HEK293T (cell line): ENCODE results near the gene LCK.
"Not testable (repeated sequence)": the region's sequence is repeated elsewhere in the genome, so short reads cannot be mapped to it uniquely, and the experiment has no call there.

Experiments
- CTCF ChIA-PET: fragments of 350-600 bp; formaldehyde crosslinking; extraction: SDS; loops from one replicate; lab custom pipeline; 2021; ENCODE audit warnings: antibody characterized with exemption, inconsistent platforms; lab: Yijun Ruan, JAX
- POLR2A ChIA-PET: fragments of 350-600 bp; formaldehyde crosslinking; extraction: SDS; loops from one replicate; lab custom pipeline; 2020; ENCODE audit warnings: antibody characterized with exemption, inconsistent platforms; lab: Yijun Ruan, JAX
- DNase-seq: peaks from one replicate; pipeline ENCODE4 v3.0.0; 2012; ENCODE audit warnings: mixed read lengths; ENCODE audit errors: extremely low spot score
- ARNT ChIP-seq: fragments of 450-650 bp; IDR thresholded peaks from 2 replicates; pipeline ENCODE4 v1.6.1; 2017; ENCODE audit warnings: mild to moderate bottlenecking
- BHLHE40 ChIP-seq: fragments of 450-650 bp; IDR thresholded peaks from 2 replicates; pipeline ENCODE4 v1.6.1; 2016; ENCODE audit warnings: mild to moderate bottlenecking, moderate library complexity, borderline replicate concordance
- CTBP1 ChIP-seq: fragments of 450-650 bp; IDR thresholded peaks from 2 replicates; pipeline ENCODE4 v1.6.1; 2016; ENCODE audit warnings: borderline replicate concordance
- ELF4 ChIP-seq: fragments of 450-650 bp; IDR thresholded peaks from 2 replicates; pipeline ENCODE4 v1.6.1; 2017; ENCODE audit warnings: antibody characterized with exemption
- FOXA1 ChIP-seq: fragments of 450-650 bp; IDR thresholded peaks from 2 replicates; pipeline ENCODE4 v1.6.1; 2016; ENCODE audit warnings: mild to moderate bottlenecking
- FOXK2 ChIP-seq: fragments of 450-650 bp; IDR thresholded peaks from 2 replicates; pipeline ENCODE4 v1.6.1; 2016; ENCODE audit warnings: mild to moderate bottlenecking
- FOXM1 ChIP-seq: fragments of 450-650 bp; IDR thresholded peaks from 2 replicates; pipeline ENCODE4 v1.6.1; 2017; ENCODE audit warnings: mild to moderate bottlenecking, borderline replicate concordance
- HDGF ChIP-seq: fragments of 450-650 bp; IDR thresholded peaks from 2 replicates; pipeline ENCODE4 v1.6.1; 2017; ENCODE audit warnings: antibody characterized with exemption, borderline replicate concordance
- L3MBTL2 ChIP-seq: fragments of 450-650 bp; conservative IDR thresholded peaks from 2 replicates; pipeline ENCODE4 v1.6.1; 2016; ENCODE audit warnings: mild to moderate bottlenecking
- LEF1 ChIP-seq: fragments of 450-650 bp; IDR thresholded peaks from 2 replicates; pipeline ENCODE4 v1.6.1; 2017; ENCODE audit warnings: mild to moderate bottlenecking, borderline replicate concordance
- NFRKB ChIP-seq: fragments of 450-650 bp; IDR thresholded peaks from 2 replicates; pipeline ENCODE4 v1.6.1; 2016; ENCODE audit warnings: mild to moderate bottlenecking, moderate library complexity
- SP1 ChIP-seq: fragments of 450-650 bp; IDR thresholded peaks from 2 replicates; pipeline ENCODE4 v1.6.1; 2017
- SUZ12 ChIP-seq: fragments of 450-650 bp; IDR thresholded peaks from 2 replicates; pipeline ENCODE4 v1.6.1; 2016; ENCODE audit warnings: mild to moderate bottlenecking
- TARDBP ChIP-seq: fragments of 450-650 bp; IDR thresholded peaks from 2 replicates; pipeline ENCODE4 v1.6.1; 2016
- TF ChIP-seq, protein P1 (sequence below): fragments of 450-650 bp; IDR thresholded peaks from 2 replicates; pipeline ENCODE4 v1.6.1; 2016

LCK gene

DNA sequence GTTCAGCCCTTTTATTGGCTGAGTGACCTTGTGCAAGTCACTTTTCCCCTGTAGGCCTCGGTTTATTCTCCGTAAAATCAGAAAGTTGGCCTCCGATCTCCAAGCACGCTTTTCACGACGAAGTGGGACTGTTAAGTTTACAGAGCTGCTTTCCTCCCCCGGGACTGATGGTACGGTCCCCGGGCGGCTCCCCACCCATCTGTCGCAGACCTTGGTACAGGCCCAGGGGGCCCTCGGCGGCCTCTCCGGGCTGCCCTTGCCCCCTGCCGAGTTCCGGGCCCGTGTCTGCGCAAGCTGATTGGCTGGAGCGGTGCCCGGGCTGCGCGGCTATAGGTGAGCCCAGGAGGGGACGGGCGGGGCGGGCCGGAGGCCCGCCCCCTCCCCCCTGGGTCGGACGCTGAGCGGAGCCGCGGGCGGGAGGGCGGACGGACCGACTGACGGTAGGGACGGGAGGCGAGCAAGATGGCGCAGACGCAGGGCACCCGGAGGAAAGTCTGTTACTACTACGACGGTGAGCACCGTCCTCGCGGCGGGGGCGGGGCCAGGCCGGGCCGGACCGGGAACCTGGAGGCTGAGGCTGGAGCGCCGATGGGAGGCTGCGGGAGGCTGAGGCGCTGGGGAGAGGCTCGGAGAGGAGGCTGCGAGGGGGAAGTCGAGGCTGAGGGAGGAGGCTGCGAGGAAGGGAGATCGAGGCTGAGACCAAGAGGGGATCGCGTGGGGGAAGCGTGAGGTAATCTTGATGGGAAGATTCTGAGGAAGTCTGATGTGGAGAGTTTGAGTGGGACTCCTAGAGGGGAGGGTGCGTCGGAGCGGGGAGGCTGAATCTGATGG is 40.9 kb downstream of the LCK start, which contains the start of gene HDAC1:
Gene HDAC1, plus strand, starts transcription at position 376 of the 831 bp plus-strand sequence. Its CDS starts 87 bp downstream, at position 463.
- no peak for TF ChIP-seq SP1
- peak; percentile 52; the same call in 1 of the 2 replicates for TF ChIP-seq CTBP1
- TF ChIP-seq TARDBP: no peak
- peak; percentile 93 for TF ChIP-seq L3MBTL2
- TF ChIP-seq, protein P1, sequence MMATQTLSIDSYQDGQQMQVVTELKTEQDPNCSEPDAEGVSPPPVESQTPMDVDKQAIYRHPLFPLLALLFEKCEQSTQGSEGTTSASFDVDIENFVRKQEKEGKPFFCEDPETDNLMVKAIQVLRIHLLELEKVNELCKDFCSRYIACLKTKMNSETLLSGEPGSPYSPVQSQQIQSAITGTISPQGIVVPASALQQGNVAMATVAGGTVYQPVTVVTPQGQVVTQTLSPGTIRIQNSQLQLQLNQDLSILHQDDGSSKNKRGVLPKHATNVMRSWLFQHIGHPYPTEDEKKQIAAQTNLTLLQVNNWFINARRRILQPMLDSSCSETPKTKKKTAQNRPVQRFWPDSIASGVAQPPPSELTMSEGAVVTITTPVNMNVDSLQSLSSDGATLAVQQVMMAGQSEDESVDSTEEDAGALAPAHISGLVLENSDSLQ: no peak
- TF ChIP-seq SUZ12: no peak
- TF ChIP-seq BHLHE40: peak; percentile 71; the same call in 1 of the 2 replicates
- TF ChIP-seq FOXA1: no peak
- TF ChIP-seq HDGF: no peak
- CTCF ChIA-PET: interaction anchor here (1.6 kb wide), 1 partner anchor 61 kb away, joined by 3 read pairs; no protein-coding TSS in a partner anchor
- DNase-seq: peak; percentile 100
- POLR2A ChIA-PET: interaction anchor here (0.6 to 2.8 kb wide), 15 partner anchors 8 to 184 kb away, joined by 3 to 9 read pairs (median 4); partner anchors contain the start of genes BSDC1, KPNA6 and MARCKSL1

DNA sequence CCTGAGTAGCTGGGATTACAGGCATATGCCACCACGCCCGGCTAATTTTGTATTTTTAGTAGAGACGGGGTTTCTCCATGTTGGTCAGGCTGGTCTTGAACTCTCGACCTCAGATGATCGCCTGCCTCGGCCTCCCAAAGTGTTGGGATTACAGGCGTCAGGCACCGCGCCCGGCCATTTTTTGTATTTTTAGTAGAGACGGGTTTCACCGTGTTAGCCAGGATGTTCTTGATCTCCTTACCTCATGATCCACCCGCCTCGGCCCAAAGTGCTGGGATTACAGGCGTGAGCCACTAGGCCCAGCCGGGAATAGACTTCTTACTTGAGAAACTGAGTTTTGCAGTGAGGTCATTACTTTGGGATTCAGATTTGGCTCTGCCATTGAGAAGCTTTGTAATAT is 47.1 kb downstream of the LCK start:
- CTCF ChIA-PET: interaction anchor here (0.7 kb wide), 1 partner anchor 30 kb away, joined by 3 read pairs; no protein-coding TSS in a partner anchor
- DNase-seq, POLR2A ChIA-PET: not testable (repeated sequence)

DNA sequence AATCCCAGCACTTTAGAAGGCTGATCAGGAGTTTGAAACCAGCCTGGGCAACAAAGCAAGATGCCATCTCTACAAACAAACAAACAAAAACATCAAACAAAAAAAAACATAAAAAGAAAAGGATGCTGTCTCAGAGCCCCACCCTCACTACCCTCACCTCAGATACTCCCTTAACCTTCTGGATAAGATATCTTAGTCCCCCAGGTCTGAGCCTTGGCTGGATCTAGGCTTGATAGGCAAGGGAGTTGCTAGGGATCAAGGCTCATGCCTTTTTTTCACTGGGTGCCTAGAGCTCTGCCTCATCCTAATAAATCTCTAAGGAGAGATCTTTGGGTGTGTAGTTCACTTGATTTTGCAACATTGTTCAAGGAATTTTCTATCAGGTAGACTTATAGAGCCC is 48.3 kb downstream of the LCK start:
- CTCF ChIA-PET: no interaction called here
- TF ChIP-seq TARDBP (no peak), NFRKB (no peak), FOXM1 (no peak), LEF1 (no peak)
- no peak for DNase-seq
- POLR2A ChIA-PET: no interaction called here

GRCh38 chr1:32303358-32303757 is 52.3 kb downstream of the LCK start:
- ChIA-PET POLR2A (interaction anchor here (1.8 kb wide), 1 partner anchor 11 kb away, joined by 4 read pairs; the partner anchor contains the start of gene HDAC1), CTCF (no interaction called here)
- no peak for TF ChIP-seq NFRKB
- TF ChIP-seq TARDBP: no peak
- no peak for TF ChIP-seq HDGF
- no peak for TF ChIP-seq SP1
- TF ChIP-seq ELF4: no peak
- no peak for TF ChIP-seq CTBP1
- no peak for TF ChIP-seq FOXA1
- TF ChIP-seq, protein P1: no peak
- TF ChIP-seq FOXK2: no peak
- no peak for TF ChIP-seq SUZ12
- TF ChIP-seq LEF1: no peak
- DNase-seq: no peak

GRCh38 chr1:32303997-32304622 is 53.0 kb downstream of the LCK start:
- ChIA-PET CTCF (no interaction called here), POLR2A (interaction anchor here (1.8 kb wide), 1 partner anchor 12 kb away, joined by 4 read pairs; the partner anchor contains the start of gene HDAC1)
- no peak for TF ChIP-seq FOXA1
- TF ChIP-seq LEF1: no peak
- TF ChIP-seq FOXM1: no peak
- TF ChIP-seq FOXK2: no peak
- no peak for TF ChIP-seq ELF4
- no peak for DNase-seq

DNA sequence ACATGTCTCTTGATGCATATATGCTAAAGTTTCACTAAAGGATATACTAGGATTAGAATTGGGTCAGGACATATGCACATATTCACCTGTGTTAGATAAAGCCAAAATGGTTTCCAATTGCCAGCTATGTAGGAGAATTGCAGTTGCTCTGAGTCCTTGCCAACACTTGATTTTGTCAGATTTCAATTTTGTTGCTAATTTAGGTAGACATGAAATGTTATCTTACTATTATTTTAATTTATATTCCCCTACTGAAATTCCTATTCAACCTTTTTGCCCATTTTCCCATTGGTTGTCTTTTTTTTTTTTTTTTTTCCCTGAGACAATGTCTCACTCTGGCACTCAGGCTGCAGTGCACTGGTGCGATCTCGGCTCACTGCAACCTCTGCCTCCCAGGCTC is 54.2 kb downstream of the LCK start:
- DNase-seq: no peak
- TF ChIP-seq LEF1 (no peak), L3MBTL2 (no peak), TARDBP (no peak), FOXM1 (no peak), FOXK2 (no peak), CTBP1 (no peak), SP1 (no peak), FOXA1 (no peak)
- CTCF ChIA-PET: no interaction called here
- POLR2A ChIA-PET: interaction anchor here (1.3 kb wide), 1 partner anchor 13 kb away, joined by 4 read pairs; the partner anchor contains the start of gene HDAC1

- no peak for DNase-seq
- ChIA-PET POLR2A (interaction anchor here (1.4 kb wide), 1 partner anchor 16 kb away, joined by 3 read pairs; the partner anchor contains the start of gene HDAC1), CTCF (no interaction called here)
- TF ChIP-seq ARNT (no peak), L3MBTL2 (no peak)
These were observed 56.3 kb downstream of the LCK start for GRCh38 chr1:32307324-32307723.
